Fibroblast of skin of right biceps (primary cell): Measurements from ENCODE around the gene NOP16.

ENCODE experiments used
- DNase-seq: peaks from one replicate; pipeline ENCODE4 v3.0.0-alpha.2; 2013

Gene NOP16

DNA sequence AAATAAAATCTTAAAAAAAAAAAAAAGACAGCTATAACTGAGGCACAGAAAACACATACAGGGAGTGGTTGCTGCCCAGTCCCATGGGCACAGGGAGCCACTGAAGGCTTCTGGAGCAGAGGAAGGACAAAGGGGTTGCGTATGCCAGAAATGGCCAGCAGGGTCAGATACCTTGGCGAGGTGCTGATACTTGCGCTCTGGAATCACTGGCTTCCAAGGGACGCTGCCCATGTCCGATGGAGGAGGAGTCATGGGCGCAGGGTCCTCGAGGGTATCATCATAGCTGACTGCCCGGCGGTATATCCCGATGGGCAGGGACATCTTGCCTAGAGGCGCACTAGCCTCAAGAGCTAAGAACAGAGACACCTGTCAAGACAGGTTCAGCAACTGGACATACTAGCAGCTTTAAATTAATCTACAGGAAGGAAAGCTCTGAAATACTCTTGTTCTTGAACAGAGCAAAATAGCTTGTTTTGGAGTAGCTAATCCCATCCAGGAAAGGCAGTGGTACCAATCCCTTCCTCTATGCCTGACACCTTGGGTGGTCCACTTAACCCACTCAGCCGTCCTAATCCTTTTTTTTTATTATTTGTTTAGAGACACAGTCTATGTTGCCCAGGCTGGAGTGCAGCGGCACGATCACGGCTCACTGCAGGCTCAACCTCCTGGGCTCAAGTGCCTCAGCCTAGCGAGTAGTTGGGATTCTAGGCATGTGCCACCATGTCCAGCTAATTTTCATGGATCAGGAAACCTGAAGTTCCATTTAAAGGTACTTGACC is 32.8 kb downstream of the NOP16 start:
- DNase-seq, result no peak

DNA sequence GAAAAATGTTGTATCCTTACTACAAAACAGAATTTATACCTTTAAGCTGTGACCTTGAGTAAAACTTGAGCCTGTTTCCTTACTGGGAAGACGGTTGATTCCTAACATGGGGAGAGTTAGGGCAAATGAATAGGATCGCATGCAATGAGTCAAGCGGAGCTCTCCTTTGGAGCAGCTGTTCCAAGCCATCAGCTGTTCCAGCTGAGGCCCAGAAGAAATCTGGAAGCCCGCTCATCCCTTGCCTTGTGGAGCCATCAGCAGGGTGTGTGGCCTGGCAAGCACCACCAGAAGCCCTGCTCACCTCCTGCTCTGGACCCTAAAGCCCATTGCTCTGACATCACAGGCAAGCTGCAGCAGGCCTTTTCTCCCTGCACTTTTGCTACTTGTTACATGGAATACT is 34.9 kb downstream of the NOP16 start:
- no peak for DNase-seq

DNA sequence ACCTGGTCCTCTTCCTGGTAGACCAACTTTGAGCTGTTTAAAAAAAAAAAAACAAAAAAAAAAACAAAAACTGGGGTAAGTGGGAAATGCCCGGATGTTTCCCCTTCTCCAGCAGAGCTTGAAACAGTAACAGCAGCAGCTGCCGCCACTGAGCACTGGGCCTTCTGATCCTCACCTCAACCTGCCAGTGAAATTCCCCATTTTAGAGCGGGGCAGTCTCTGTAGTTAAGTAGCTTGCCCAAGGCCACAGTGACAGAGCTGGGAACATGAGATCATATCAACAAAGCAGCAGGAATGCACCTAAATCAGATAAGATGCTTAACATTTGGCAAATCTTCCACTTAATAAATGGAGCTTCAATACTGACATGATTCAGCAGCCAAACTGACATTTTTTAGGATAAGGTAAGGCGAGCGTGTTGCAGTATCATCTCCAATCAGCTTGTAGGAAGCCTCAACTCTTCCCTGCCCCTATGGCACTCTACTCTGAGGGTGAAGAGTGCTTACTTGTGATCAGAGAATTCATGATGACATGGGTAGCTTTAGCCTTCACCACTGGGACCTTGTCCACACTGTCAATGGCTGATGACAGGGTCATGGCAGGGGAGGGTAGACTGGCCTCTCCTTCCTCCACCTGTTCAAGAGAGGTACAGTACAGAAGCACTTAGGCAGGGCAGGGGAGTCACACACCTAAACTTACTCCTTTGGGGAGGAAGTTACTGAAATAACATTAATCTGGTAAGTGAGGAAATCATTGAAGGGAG is 36.1 kb downstream of the NOP16 start:
- no peak for DNase-seq

DNA sequence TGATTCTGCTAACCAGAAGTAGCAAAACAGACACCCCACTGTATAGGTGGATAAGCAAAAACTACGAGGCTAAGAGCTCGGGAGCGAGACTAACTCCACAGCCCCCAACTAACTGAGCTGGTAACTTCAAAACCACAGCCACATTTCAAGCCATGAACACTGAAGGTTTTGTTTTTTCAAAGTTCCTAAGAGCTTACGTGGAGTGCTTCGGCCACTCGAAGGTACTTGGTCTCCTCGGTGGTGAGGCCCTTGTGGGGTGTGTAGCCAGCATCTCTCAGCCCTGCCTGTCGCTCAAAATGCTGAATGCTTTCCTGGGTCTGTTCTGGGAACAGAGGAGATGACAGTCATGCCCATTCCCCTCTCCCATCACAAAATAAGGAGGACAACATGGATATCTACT is 38.0 kb downstream of the NOP16 start:
- DNase-seq, result no peak

DNA sequence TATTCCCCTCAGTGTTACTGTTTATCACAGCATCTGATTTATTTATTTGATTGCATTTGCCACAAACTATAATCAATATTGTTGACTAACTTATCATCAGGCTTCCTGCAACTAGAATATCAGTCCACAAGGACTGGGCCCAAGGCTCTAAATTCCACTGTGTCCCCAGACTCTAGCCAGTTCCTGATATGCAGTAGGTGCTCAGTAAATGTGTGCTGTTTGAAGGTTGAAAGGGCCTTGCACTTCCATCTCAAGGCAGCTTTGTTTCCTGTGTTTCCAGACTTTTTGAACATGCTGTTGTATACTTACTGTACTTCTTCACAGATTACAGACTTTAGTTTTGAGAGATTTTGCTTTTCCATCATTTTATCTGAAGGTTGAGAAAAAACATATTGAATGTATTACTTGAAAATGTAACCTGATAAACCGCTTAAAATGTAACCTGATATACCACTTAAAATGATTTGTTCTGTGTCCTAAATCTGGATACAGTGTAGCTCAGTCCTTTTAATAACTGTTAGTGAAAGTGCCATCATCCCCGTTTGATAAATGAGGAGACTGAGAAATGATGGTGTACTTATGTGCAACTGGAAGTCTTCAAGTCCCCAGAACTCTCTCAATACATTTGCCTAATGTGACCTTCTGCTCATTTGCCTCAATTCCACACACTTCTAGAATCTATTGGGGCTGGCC is 45.5 kb downstream of the NOP16 start:
- DNase-seq, result no peak

DNA sequence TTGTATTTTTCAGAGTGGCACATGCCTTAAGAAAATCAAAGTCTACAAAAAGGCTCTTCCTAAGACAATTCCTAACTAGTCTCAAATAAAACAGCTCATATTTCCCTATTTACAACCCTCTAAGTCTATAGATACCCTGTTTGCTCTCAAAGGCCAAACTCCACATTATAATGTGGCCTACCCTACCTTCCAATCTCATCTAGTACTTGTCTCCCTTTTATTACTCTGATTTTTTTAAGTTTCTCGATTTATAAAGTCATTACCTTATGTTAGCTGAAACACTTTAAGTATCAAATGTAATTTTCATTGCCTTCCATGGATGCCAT is 46.3 kb downstream of the NOP16 start:
- no peak for DNase-seq

DNA sequence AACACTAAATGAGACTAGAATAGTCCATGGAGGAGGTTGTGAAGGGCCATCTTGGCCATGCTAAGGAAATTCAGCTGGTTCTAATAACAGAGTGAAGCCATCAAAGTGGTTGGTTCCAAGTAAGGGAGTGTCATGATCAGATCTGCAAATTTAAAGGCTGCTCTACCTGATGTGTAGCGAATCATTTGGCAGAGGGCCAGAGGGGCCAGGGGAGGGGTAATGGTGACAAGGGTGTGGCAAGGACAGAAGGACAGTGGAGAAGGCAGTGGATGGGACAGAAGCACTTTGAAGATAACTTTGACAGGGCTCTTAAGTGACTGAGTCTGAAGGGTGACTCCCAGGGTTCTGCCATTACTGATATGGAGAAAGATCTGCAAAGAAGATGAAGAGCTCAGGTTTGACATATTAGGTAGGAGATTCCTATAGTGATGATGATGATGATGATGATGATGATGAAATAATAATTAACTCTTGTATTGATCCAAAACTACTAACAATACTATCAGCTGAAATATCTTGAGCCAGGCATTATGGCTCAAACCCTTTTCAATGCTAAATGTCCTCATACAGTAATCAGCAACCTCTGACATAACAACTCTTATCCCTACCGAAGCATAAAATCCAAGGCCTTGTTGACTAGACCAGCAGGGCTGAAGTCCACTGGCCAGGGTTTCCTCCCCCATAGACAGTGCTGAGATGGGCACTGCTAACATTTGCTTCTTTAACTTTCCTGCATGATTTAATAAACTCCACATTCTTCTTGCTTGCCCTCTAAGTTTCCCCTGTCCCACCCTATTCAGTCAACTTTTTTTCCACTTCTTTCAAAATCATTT is 46.9 kb downstream of the NOP16 start:
- DNase-seq, result no peak

DNA sequence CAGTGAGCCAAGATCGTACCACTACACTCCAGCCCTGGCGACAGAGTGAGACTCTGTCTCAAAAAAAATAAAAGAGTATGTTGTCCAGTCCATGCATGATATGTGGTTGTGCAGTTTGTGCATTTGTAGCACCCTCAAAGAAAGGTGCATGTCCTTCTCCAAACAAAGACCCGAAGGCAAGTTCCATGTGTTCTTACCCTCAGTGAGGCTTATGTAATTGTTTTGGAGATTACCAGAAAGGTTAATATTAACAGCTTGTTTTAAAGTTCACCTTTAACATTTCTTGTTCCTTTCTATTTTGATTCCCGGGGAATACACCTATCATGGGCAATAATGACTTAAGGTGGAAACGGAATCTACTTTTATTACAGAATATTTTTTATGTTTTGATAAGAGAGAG is 49.1 kb downstream of the NOP16 start:
- no peak for DNase-seq

DNA sequence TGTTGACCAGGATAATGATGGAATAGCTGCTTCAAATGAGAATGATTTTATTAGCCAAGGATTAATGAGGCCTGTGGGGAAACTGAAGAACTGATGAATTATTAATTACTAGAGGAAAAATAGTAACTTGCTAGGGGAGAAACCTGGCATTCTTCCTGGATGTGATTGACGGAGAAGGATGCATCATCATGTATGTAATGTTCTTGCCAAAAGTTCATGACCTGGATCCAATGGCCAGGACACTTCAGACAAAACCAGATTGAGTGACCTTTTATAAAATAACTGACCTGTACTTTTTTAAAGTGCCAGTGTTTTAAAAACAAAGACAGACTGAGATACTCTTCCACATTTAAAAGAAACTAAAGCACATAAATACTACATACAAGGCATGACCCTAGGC is 50.5 kb downstream of the NOP16 start:
- DNase-seq, result no peak

DNA sequence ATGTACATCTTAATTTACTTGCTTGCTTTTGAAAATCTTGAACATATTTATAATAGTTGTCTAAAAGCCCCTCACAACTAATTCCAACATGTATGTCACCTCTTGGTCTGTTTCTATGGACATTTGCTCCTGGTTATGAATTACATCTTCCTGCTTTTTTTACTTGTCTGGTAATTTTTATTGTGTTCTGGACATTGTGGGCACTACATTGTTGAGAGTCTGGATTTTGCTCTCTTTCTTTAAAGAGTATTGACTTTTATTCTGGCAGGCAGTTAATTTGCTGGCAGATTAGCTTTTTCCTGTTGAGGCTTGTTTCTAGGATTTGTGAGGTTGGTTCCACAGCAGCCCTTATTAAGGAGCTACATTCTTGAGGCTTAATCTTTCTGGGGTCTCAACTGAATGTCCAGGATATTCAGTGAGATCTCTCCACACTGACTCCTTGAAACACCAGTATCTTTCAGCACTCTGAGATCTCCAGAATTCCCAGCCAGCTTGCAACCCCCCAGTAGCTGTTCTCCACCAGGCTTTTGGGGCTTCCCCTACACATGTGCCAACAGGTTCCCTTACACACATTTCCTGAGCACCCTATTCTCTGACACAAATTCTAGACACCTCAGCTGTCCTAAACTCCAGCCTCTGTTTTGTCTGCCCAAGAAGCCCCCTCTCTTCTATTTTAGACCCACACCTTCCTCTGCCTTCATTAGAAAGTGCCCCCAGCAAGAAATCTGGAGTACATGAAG is 54.2 kb downstream of the NOP16 start:
- no peak for DNase-seq
